PC-9 (cell line): ENCODE results near the gene PROZ. TPM values are rescaled to one million over a fixed set of nuclear protein-coding genes. Genes with fewer than 3 reads are reported as not detected.

Experiments used
- BruUV-seq: library from RNA; stranded (reverse); fragments of 400-500 nt; replicated peaks from 2 replicates; lab custom pipeline; 2021; lab: Mats Ljungman, UMichigan
- CTCF ChIA-PET: fragments of 300-600 bp; sonication (Branson Sonifier 250); formaldehyde crosslinking; loops from one replicate; lab custom pipeline; 2022; ENCODE audit warnings: antibody characterized with exemption; lab: Charles Lee
- POLR2A ChIA-PET: fragments of 300-600 bp; sonication (Branson Sonifier 250); formaldehyde crosslinking; loops from one replicate; lab custom pipeline; 2022; ENCODE audit warnings: antibody characterized with exemption; ENCODE audit not compliant: unreplicated experiment; lab: Charles Lee
- DNase-seq, 2 experiments: peaks; one replicate each; pipeline versions ENCODE4 v3.0.0 to v3.0.0-alpha.2; 2015 to 2022; ENCODE audit warnings: mixed read lengths in 1 of 2
- H2AFZ ChIP-seq: fragments of 200-600 bp; sonication (generic); 2 replicates; pipeline ENCODE4 v1.8.1; 2017; ENCODE audit warnings: antibody characterized with exemption
- H3F3A ChIP-seq: fragments of 200-600 bp; sonication (generic); 2 replicates; pipeline ENCODE4 v1.8.1; 2017; ENCODE audit warnings: antibody characterized with exemption, mild to moderate bottlenecking, low read depth; ENCODE audit not compliant: insufficient read depth
- H3K27ac ChIP-seq: fragments of 200-600 bp; sonication (generic); 2 replicates; pipeline ENCODE4 v1.6.1; 2016; ENCODE audit warnings: mixed run types
- H3K27me3 ChIP-seq: fragments of 200-600 bp; sonication (generic); 2 replicates; pipeline ENCODE4 v1.6.1; 2016; ENCODE audit warnings: low read depth, mixed run types; ENCODE audit not compliant: insufficient read depth
- H3K36me3 ChIP-seq: fragments of 200-600 bp; sonication (generic); 2 replicates; pipeline ENCODE4 v1.6.1; 2016; ENCODE audit warnings: low read depth, mixed run types
- H3K4me1 ChIP-seq: fragments of 200-600 bp; sonication (generic); replicated peaks from 2 replicates; pipeline ENCODE4 v1.6.1; 2016; ENCODE audit warnings: mixed run types; ENCODE audit not compliant: insufficient read depth
- H3K4me2 ChIP-seq: fragments of 200-600 bp; sonication (generic); 2 replicates; pipeline ENCODE4 v1.6.1; 2017; ENCODE audit warnings: mixed run types
- H3K4me3 ChIP-seq: fragments of 200-600 bp; sonication (generic); 2 replicates; pipeline ENCODE4 v1.6.1; 2016; ENCODE audit warnings: mixed run types
- H3K79me2 ChIP-seq: fragments of 200-600 bp; sonication (generic); 2 replicates; pipeline ENCODE4 v1.6.1; 2017; ENCODE audit warnings: low read depth, mixed run types
- H3K9me2 ChIP-seq: fragments of 200-600 bp; sonication (generic); 2 replicates; pipeline ENCODE4 v1.8.1; 2017; ENCODE audit warnings: mild to moderate bottlenecking; ENCODE audit not compliant: insufficient read depth
- H3K9me3 ChIP-seq: fragments of 200-600 bp; sonication (generic); 2 replicates; pipeline ENCODE4 v1.8.1; 2016; ENCODE audit warnings: low read depth; ENCODE audit not compliant: insufficient read depth
- H4K20me1 ChIP-seq: fragments of 200-600 bp; sonication (generic); 2 replicates; pipeline ENCODE4 v1.8.1; 2017; ENCODE audit not compliant: insufficient read depth
- CTCF ChIP-seq: fragments of 200-600 bp; sonication (generic); conservative IDR thresholded peaks from 2 replicates; pipeline ENCODE4 v1.6.1; 2017; ENCODE audit warnings: mixed run types, antibody characterized with exemption, mild to moderate bottlenecking, moderate library complexity
- EZH2 ChIP-seq: fragments of 200-600 bp; sonication (generic); IDR thresholded peaks from 2 replicates; pipeline ENCODE4 v1.8.0; 2017; ENCODE audit warnings: antibody characterized with exemption, low read depth
- intact Hi-C: fragments of 100-400 bp; cut with micrococcal nuclease; formaldehyde crosslinking; loops from one replicate; pipeline ENCODE4 v1.10.0; 2022; ENCODE audit not compliant: unreplicated experiment
- total RNA-seq: library from RNA; stranded (reverse); gene quantifications from 2 replicates; pipeline ENCODE4 v1.2.3, GENCODE V29; 2021

PROZ gene
- total RNA-seq, 1 experiment from 2014 or later: not detected

- no peak overlapping the region for H3K4me2 ChIP-seq
- H4K20me1 ChIP-seq: no peaks in the 10 kb centered on the region
- no peak for TF ChIP-seq EZH2
- TF ChIP-seq CTCF: no peak
- H3K4me3 ChIP-seq: no peak overlapping the region
- POLR2A ChIA-PET: no interaction called here
- H3K79me2 ChIP-seq: no peaks in the 10 kb centered on the region
- H2AFZ ChIP-seq: no peak overlapping the region
- BruUV-seq: no TSS peak
- no peaks in the 10 kb centered on the region for H3K9me3 ChIP-seq
- no peak overlapping the region for H3K27ac ChIP-seq
- H3K36me3 ChIP-seq: peaks cover 5% of the 10 kb centered on the region; the same call in 1 of the 2 replicates
- peaks cover 7% of the 10 kb centered on the region; the same call in 1 of the 2 replicates for H3F3A ChIP-seq
- DNase-seq: no peak
- CTCF ChIA-PET: no interaction called here
- intact Hi-C loops: no loop called here
- H3K4me1 ChIP-seq: no peaks in the 10 kb centered on the region
- no peaks in the 10 kb centered on the region for H3K27me3 ChIP-seq
- no peaks in the 10 kb centered on the region for H3K9me2 ChIP-seq
Observed at GRCh38 chr13:113171250-113172125, 13.0 kb downstream of the PROZ start.

GRCh38 chr13:113172419-113172926, 14.0 kb downstream of the PROZ start:
- no peak overlapping the region for H3K27ac ChIP-seq
- ChIA-PET POLR2A (no interaction called here), CTCF (no interaction called here)
- H2AFZ ChIP-seq: no peak overlapping the region
- intact Hi-C loops: no loop called here
- H3K9me3 ChIP-seq: no peaks in the 10 kb centered on the region
- BruUV-seq: no TSS peak
- no peaks in the 10 kb centered on the region for H4K20me1 ChIP-seq
- no peaks in the 10 kb centered on the region for H3K9me2 ChIP-seq
- no peak for TF ChIP-seq CTCF
- TF ChIP-seq EZH2: no peak
- no peak for DNase-seq
- H3K4me1 ChIP-seq: no peaks in the 10 kb centered on the region
- H3F3A ChIP-seq: peaks cover 7% of the 10 kb centered on the region; the same call in 1 of the 2 replicates
- no peaks in the 10 kb centered on the region for H3K27me3 ChIP-seq
- H3K4me3 ChIP-seq: no peak overlapping the region
- peaks cover 5% of the 10 kb centered on the region; the same call in 1 of the 2 replicates for H3K36me3 ChIP-seq
- H3K4me2 ChIP-seq: no peak overlapping the region
- no peaks in the 10 kb centered on the region for H3K79me2 ChIP-seq

DNA sequence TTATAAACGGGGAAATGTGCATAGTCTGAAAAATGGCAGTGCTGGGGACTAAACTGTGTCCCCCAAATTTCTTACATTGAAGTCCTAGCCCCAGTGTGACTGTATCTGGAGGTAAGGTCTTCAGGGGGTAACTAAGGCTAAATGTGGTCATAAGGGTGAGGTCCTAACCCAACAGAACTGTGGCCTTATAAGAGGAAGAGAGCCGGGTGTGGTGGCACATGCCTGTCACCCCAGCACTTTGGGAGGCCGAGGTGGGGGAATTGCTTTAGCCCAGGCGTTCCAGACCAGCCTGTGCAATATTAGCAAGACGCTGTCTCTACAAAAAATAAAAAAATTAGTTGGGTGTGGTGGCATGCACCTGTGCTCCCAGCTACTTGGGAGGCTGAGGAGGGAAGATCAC, 17.8 kb downstream of the PROZ start:
- 0 out of 2 replicates have a peak, but pooled peaks cover 4% of the 10 kb centered on the region for H4K20me1 ChIP-seq
- H3K4me3 ChIP-seq: no peak overlapping the region
- DNase-seq: no peak
- BruUV-seq: no TSS peak
- intact Hi-C loops: no loop called here
- POLR2A ChIA-PET: no interaction called here
- H3F3A ChIP-seq: 0 out of 2 replicates have a peak, but pooled peaks cover 7% of the 10 kb centered on the region
- no peak overlapping the region for H3K4me2 ChIP-seq
- H3K4me1 ChIP-seq: no peaks in the 10 kb centered on the region
- no peak for TF ChIP-seq EZH2
- TF ChIP-seq CTCF: no peak
- no peak overlapping the region for H2AFZ ChIP-seq
- no peaks in the 10 kb centered on the region for H3K27me3 ChIP-seq
- H3K9me2 ChIP-seq: no peaks in the 10 kb centered on the region
- no peaks in the 10 kb centered on the region for H3K79me2 ChIP-seq
- peaks cover 30% of the 10 kb centered on the region for H3K36me3 ChIP-seq
- H3K9me3 ChIP-seq: no peaks in the 10 kb centered on the region
- CTCF ChIA-PET: no interaction called here
- no peak overlapping the region for H3K27ac ChIP-seq
